Choroid plexus epithelial cell (primary cell): Measurements from ENCODE around the gene CREB5.

Experiments used
- DNase-seq: peaks from one replicate; pipeline ENCODE4 v3.0.0-alpha.2; 2010; ENCODE audit warnings: low read depth
- H3K4me3 ChIP-seq: 2 replicates; pipeline ENCODE4 v1.5.1; 2011; ENCODE audit warnings: low read depth, mild to moderate bottlenecking, control low read depth, low read length, moderate library complexity
- TF ChIP-seq, protein P1 (sequence below): conservative IDR thresholded peaks from 2 replicates; pipeline ENCODE4 v1.5.1; 2011; ENCODE audit warnings: low read depth, mild to moderate bottlenecking, control low read depth, inconsistent platforms, low read length, moderate library complexity

The CREB5 gene

DNA sequence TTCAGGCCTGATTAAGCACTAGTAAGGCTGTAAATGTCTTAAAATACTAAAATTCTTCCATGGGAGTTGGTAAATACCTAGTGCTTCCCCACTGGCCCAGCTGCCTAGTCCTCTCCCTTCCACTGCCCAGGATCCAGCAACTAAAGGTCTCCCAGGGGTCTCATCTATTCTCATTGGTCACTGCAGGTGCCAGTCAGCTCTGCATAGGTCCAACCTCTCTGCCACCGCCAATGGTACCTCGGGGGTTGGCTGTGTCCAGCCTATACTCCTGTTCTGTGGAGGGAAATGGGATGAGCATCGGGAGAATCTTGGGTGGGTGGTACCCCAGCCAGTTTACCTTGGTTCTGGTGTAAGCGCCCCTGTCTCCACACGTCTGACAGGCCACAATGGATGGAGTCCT is 6.1 kb upstream of the CREB5 start:
- H3K4me3 ChIP-seq, result no peak overlapping the region
- TF ChIP-seq, protein P1, sequence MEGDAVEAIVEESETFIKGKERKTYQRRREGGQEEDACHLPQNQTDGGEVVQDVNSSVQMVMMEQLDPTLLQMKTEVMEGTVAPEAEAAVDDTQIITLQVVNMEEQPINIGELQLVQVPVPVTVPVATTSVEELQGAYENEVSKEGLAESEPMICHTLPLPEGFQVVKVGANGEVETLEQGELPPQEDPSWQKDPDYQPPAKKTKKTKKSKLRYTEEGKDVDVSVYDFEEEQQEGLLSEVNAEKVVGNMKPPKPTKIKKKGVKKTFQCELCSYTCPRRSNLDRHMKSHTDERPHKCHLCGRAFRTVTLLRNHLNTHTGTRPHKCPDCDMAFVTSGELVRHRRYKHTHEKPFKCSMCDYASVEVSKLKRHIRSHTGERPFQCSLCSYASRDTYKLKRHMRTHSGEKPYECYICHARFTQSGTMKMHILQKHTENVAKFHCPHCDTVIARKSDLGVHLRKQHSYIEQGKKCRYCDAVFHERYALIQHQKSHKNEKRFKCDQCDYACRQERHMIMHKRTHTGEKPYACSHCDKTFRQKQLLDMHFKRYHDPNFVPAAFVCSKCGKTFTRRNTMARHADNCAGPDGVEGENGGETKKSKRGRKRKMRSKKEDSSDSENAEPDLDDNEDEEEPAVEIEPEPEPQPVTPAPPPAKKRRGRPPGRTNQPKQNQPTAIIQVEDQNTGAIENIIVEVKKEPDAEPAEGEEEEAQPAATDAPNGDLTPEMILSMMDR, result no peak

DNA sequence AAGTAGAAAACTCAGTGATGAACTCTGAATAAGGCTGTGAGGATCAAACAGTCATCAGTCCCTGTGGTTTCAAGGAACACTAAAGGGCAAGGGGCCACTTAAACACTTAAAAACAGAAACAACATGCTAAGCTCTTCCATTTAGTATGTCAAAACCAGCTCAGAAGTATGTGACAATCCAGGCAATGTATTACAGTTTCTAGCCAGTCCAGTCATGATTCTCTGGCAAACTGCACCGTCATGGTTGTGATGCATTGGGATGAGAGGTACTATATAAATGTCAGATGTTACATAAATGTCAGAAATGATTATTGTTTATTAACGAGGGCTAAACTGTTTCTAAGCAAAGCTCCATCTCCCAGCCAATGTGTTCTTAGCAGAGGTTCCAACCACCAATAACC is 4.7 kb upstream of the CREB5 start:
- DNase-seq, result peak; percentile 70
- H3K4me3 ChIP-seq, result no peak overlapping the region
- TF ChIP-seq, protein P1, result no peak

More for the DNA sequence above, 6.1 kb upstream of the CREB5 start:
- DNase-seq, result peak; percentile 29

DNA sequence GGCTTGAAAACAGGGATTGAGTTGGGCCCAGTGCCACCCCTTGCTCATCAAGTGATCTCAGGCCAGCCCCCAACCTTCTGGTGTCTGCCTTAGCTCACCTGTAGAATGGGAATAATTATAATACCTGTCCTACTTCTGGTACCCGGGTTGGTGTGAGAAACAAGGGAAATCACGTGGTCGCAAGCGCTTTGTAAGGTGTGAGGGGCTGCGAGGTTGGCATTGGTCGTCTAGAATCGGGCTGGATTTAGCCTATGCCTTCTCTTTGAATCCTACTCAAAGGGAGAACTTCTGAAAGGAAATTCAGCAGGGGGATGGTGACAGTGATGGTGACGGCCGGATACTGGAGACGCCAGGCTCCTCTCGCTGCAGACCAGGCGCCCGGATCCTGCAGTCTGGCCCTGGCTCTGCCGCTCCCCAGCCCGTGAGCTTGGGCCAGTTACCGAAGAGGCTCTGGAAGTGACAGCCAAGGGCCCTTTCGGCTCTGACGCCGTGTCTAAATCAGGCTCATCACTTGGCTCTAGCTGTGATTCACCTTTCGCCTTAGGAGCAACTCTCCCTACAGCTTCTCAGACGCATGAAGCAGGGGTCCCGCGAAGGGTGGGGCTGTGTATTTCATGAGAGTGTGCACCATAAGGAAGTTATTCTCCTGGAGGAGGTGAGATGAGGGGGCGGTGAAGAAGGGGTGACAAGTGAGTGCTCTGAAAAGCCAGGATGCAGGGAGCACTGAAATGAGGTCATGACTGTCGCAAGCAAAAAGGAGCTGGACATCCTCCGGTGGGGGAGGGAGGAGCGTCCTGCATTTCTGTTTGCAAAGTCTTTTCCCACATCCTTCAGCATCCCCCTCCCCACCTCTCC is 4.0 kb upstream of the CREB5 start:
- TF ChIP-seq, protein P1, result no peak
- H3K4me3 ChIP-seq, result peak overlapping the region; percentile 38
- no peak for DNase-seq

DNA sequence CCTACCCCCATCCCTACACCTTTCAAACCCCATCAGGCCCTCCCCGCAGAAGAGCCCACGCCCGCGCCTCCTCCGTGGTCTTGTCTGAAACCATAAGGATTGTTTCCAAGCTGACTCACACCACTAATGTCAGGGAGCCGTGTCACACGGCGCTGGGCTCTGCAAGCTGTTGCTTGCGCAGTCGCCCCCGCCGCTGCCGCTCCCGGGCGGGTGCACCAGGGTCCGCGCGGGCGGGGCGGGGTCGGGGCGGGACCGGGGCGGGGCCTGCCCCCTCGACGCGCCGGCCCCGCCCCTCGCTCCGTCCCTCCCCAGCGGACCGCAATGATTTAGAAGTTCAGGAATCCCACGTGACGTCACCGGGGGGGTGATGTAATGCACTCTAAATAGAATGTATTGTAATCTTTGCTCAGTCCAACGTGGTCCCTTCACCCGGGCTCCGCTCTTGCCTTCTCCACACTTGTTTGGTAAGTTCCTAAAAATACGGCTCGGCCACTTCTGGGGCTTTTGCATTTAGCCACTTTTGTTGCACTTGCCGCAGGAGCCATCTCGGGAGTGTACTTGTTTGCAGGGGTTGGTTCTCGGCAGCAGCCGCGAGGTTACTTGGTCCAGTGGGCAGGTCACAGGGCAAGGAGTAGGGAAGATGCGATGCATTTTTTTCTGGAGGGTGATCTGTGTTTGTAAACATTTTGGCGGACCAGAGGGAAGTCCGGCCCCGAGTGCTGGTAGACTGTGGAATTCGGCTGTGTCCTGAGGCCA is 3.2 kb upstream of the CREB5 start:
- peak; percentile 97 for DNase-seq
- H3K4me3 ChIP-seq, result peak overlapping the region; percentile 63
- TF ChIP-seq, protein P1, result no peak

DNA sequence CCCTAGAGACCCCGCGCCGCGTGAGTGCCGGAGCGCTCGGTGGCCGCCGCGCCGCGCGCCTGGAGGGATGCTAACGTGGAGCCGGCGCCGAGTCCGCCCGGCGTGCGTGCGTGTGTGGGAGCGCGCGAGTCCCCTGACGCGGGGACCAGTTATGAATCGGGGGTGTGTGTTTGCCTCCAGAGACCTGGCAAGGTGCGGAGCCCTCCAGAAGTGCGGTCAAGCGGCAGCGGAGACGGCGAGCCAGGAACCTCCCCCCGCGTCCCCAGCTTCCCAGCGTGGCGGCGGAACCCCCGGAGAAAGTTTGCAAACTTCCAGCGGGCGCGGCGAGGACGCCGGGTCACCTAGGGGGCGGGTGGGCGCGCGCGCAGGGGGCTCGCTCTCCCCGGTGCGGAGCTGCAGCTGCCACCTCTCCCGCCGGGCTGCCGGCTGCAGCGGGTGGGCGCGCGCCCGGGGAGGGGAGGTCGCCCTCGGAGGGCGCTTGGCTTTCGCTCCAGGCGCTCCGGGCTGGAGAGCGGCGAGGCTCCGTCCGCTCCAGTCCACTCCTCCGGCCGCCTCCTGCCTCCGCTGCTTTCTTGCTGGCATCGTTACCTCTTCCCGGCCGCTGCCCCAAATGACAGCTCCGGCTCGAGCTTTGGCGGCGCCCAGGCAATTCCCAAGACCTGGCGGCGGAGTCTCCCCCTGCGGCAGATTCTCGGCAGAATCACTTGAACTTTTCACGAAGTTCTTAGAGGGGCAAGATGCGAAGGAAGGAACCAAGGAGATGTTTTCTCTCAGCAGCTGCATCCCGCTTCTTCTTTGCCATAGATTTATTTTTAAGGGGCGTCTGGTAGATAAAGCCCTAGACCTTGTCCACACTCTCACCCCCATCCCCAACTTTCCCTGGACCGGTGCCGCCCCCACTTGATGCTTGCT is 2.3 kb upstream of the CREB5 start:
- peak overlapping the region; percentile 63 for H3K4me3 ChIP-seq
- peak; percentile 42 for DNase-seq

More for the DNA sequence above, 2.3 kb upstream of the CREB5 start:
- TF ChIP-seq, protein P1, result no peak
